B cell (primary cell): ENCODE measurements around the gene BANP.

Source experiments
- EZH2 ChIP-seq: IDR thresholded peaks from 2 replicates; pipeline ENCODE4 v1.6.1; 2012; ENCODE audit warnings: borderline replicate concordance, low read depth, mild to moderate bottlenecking, moderate library complexity, low read length; ENCODE audit not compliant: insufficient read depth, poor library complexity, severe bottlenecking
- TF ChIP-seq, protein P1 (sequence below): fragments of 200-600 bp; IDR thresholded peaks from one replicate; pipeline ENCODE4 v1.8.0; 2022; ENCODE audit warnings: antibody characterized with exemption, mild to moderate bottlenecking

DNA sequence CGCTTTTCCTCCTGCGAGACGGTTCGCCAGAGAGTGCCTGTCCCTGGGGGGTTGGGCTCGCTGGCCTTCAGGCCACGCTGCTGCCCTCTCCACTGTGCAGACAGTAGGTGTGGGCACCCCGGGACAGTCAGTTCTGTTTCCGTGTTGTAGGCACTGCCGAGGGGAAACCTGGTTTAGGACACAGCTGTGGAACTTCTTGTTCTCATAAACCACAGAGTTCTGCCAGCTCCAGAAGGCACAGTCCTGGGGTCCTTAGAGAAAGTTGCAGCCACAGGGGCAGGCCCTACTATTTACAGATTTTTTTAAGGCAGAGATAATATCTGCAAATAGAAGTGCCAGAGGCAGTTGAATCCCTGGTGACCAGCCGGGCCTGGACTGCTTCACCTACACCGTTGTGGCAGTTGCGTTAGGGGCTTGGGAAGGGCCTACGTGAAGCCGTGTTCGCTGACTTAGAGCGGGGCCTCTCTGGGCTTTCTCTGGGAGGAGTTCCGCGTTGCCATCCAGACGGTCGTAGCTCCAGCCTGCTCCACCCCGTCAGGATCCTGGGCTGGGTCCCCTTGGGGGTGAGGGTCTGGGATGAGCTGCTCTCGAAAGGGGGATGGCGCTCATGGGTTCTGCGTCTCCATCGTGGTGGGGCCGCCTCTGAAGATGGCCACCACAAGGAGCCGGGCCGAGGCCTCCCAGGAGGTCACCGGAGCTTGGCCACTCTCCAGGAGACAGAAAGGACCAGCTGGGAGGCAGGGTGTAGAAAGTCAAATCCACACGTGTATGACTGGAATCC is 126.3 kb downstream of the BANP start:
- TF ChIP-seq, protein P1, sequence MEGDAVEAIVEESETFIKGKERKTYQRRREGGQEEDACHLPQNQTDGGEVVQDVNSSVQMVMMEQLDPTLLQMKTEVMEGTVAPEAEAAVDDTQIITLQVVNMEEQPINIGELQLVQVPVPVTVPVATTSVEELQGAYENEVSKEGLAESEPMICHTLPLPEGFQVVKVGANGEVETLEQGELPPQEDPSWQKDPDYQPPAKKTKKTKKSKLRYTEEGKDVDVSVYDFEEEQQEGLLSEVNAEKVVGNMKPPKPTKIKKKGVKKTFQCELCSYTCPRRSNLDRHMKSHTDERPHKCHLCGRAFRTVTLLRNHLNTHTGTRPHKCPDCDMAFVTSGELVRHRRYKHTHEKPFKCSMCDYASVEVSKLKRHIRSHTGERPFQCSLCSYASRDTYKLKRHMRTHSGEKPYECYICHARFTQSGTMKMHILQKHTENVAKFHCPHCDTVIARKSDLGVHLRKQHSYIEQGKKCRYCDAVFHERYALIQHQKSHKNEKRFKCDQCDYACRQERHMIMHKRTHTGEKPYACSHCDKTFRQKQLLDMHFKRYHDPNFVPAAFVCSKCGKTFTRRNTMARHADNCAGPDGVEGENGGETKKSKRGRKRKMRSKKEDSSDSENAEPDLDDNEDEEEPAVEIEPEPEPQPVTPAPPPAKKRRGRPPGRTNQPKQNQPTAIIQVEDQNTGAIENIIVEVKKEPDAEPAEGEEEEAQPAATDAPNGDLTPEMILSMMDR = no peak
- TF ChIP-seq EZH2 = no peak
